Dendritic cell treated with granulocyte-macrophage colony-stimulating factor and Interleukin-4, amounts not matched to agents 40 ng/mL and 50 ng/mL, for 4 days (primary cell): ENCODE results near the gene NHSL2.
A peak's percentile ranks its signal among the peaks of the same experiment; 100 is the strongest.
"Not testable (repeated sequence)": the region's sequence is repeated elsewhere in the genome, so short reads cannot be mapped to it uniquely, and the experiment has no call there.

Experiments
- H3K27ac Mint-ChIP-seq: one replicate; pipeline ENCODE4 v1.8.0; 2022; ENCODE audit warnings: mild to moderate bottlenecking, mixed read lengths
- H3K27me3 Mint-ChIP-seq: one replicate; pipeline ENCODE4 v1.8.0; 2022; ENCODE audit warnings: mild to moderate bottlenecking, mixed read lengths
- H3K36me3 Mint-ChIP-seq: one replicate; pipeline ENCODE4 v1.8.0; 2022; ENCODE audit warnings: low read depth, mixed read lengths
- H3K4me1 Mint-ChIP-seq: one replicate; pipeline ENCODE4 v1.8.0; 2022; ENCODE audit warnings: low read depth, mixed read lengths
- H3K4me3 Mint-ChIP-seq: one replicate; pipeline ENCODE4 v1.8.0; 2022; ENCODE audit warnings: mild to moderate bottlenecking, moderate library complexity, mixed read lengths
- H3K9me3 Mint-ChIP-seq: one replicate; pipeline ENCODE4 v1.8.0; 2022; ENCODE audit warnings: mixed read lengths
- intact Hi-C: fragments of 100-400 bp; cut with micrococcal nuclease; formaldehyde crosslinking; loops from one replicate; pipeline ENCODE4 v1.15.0; 2022

Gene NHSL2

GRCh38 chrX:72159769-72160168 is 249.1 kb downstream of the NHSL2 start:
- Mint-ChIP-seq H3K36me3 (no peaks in the 10 kb centered on the region), H3K27ac (no peak overlapping the region), H3K4me3 (no peak overlapping the region), H3K4me1 (no peaks in the 10 kb centered on the region), H3K27me3 (no peaks in the 10 kb centered on the region), H3K9me3 (no peaks in the 10 kb centered on the region)
- intact Hi-C loops = no loop called here

GRCh38 chrX:72165551-72165950 is 254.9 kb downstream of the NHSL2 start:
- no peaks in the 10 kb centered on the region for H3K36me3 Mint-ChIP-seq
- H3K4me1 Mint-ChIP-seq = no peaks in the 10 kb centered on the region
- no peaks in the 10 kb centered on the region for H3K9me3 Mint-ChIP-seq
- intact Hi-C loops = no loop called here
- no peak overlapping the region for H3K4me3 Mint-ChIP-seq
- no peaks in the 10 kb centered on the region for H3K27me3 Mint-ChIP-seq
- no peak overlapping the region for H3K27ac Mint-ChIP-seq

DNA sequence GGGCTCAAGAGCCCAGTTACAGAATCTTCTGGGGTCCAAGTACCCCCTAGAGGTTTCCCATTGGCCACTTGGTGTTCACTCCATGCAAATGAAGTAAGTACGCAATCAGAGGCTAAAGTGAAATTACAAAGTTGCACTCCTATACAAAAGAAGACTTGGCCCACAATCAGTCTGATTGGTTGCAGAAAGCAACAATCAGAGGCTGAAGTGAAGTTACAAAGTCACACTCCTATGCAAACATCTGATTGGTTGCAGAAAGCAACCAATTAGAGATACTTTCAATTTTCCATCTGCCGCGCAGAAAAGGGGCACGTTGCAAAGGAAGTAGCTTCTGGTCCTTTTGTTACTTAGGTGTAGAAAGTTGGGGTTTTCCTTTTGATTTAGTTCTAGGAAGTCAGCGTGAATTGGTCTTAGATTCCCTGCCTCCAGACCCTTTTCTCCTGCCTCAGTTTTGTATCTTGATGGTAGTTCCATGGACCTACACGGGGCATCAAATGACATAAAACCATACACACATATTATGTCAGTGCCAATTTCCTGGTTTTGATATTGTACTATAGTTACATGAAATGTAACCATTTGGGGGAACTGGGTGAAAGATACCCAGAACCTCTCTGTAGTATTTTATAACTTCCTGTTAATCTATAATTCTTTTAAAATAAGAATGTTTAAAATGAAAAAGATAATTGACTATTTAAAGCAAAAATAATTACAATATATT is 258.5 kb downstream of the NHSL2 start:
- H3K4me3 Mint-ChIP-seq = peak overlapping the region; percentile 45
- no peaks in the 10 kb centered on the region for H3K27me3 Mint-ChIP-seq
- no peak overlapping the region for H3K27ac Mint-ChIP-seq
- H3K9me3 Mint-ChIP-seq = no peaks in the 10 kb centered on the region
- H3K36me3 Mint-ChIP-seq = no peaks in the 10 kb centered on the region
- intact Hi-C loops = no loop called here
- H3K4me1 Mint-ChIP-seq = no peaks in the 10 kb centered on the region

- H3K27ac Mint-ChIP-seq, intact Hi-C loops, H3K4me1 Mint-ChIP-seq, H3K4me3 Mint-ChIP-seq, H3K27me3 Mint-ChIP-seq, H3K9me3 Mint-ChIP-seq, H3K36me3 Mint-ChIP-seq: not testable (repeated sequence)
Measured at GRCh38 chrX:72176289-72176688, 265.6 kb downstream of the NHSL2 start.

GRCh38 chrX:72176981-72177380 is 266.3 kb downstream of the NHSL2 start:
- intact Hi-C loops = no loop called here
- Mint-ChIP-seq H3K27ac (no peak overlapping the region), H3K9me3 (no peaks in the 10 kb centered on the region), H3K36me3 (no peaks in the 10 kb centered on the region), H3K27me3 (no peaks in the 10 kb centered on the region), H3K4me1 (no peaks in the 10 kb centered on the region), H3K4me3 (no peak overlapping the region)

- intact Hi-C loops = loop anchor here (5.0 kb wide), 1 partner anchor 48 kb away; the partner anchor contains the start of gene RTL5
- no peaks in the 10 kb centered on the region for H3K27me3 Mint-ChIP-seq
Measured at GRCh38 chrX:72180539-72180938, 269.9 kb downstream of the NHSL2 start.

GRCh38 chrX:72181178-72182125 is 270.8 kb downstream of the NHSL2 start, which contains the start of gene PIN4:
TSS of gene PIN4 (plus strand) at chrX:72181757. CDS start at chrX:72181786, 29 bp downstream.
- no peak within 1 kb of the TSS for H3K27ac Mint-ChIP-seq
- peaks cover 6% of the 10 kb centered on the region for H3K36me3 Mint-ChIP-seq
- no peak within 1 kb of the TSS for H3K4me3 Mint-ChIP-seq
- H3K9me3 Mint-ChIP-seq = no peaks in the 10 kb centered on the region
- H3K4me1 Mint-ChIP-seq = peaks cover 5% of the 10 kb centered on the region
- H3K27me3 Mint-ChIP-seq = no peaks in the 10 kb centered on the region
- intact Hi-C loops = loop anchor here (5.0 kb wide), 1 partner anchor 49 kb away; the partner anchor contains the start of gene RTL5

More at GRCh38 chrX:72180539-72180938, 269.9 kb downstream of the NHSL2 start:
- peaks cover 6% of the 10 kb centered on the region for H3K36me3 Mint-ChIP-seq
- no peak overlapping the region for H3K27ac Mint-ChIP-seq
- no peaks in the 10 kb centered on the region for H3K9me3 Mint-ChIP-seq
- H3K4me3 Mint-ChIP-seq = no peak overlapping the region
- peaks cover 5% of the 10 kb centered on the region for H3K4me1 Mint-ChIP-seq

GRCh38 chrX:72182924-72183323 is 272.3 kb downstream of the NHSL2 start:
- no peaks in the 10 kb centered on the region for H3K9me3 Mint-ChIP-seq
- no peak overlapping the region for H3K4me3 Mint-ChIP-seq
- H3K27ac Mint-ChIP-seq = no peak overlapping the region
- H3K36me3 Mint-ChIP-seq = peaks cover 6% of the 10 kb centered on the region
- H3K27me3 Mint-ChIP-seq = no peaks in the 10 kb centered on the region
- H3K4me1 Mint-ChIP-seq = peaks cover 5% of the 10 kb centered on the region
- intact Hi-C loops = loop anchor here (5.0 kb wide), 1 partner anchor 51 kb away; the partner anchor contains the start of gene RTL5

DNA sequence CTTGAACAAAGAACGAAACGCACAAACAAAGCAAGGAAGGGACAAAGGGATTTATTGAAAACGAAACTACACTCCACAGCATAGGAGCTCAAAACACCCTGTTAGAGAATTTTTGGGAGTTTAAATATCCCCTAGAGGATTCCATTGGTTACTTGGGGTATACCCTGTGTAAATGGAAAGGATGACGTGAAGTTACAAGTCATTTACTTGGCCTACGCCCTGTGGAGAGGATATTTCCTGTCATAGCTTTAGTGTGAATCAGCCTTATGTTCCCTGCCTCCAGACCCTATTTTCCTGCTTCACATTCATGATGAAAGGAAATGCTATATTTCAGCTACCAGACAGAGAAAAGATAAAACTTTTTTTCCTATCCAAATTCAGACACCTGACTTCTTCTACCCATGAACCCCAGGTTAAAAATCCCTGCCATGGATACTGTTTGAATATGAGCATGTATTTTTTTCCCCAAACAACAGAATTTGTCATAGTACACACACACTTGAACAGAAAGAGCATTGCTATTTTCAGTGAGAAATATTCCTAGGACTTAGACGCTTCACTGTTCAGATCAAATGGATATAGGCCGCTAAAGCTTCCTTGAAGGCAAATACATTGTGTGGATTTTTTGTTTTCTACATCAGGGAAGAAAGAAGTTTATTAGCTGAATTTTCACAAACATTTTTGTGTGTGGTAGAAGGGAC is 291.3 kb downstream of the NHSL2 start:
- Mint-ChIP-seq H3K9me3 (no peaks in the 10 kb centered on the region), H3K27ac (no peak overlapping the region), H3K4me3 (no peak overlapping the region), H3K27me3 (no peaks in the 10 kb centered on the region), H3K36me3 (peaks cover 58% of the 10 kb centered on the region), H3K4me1 (no peaks in the 10 kb centered on the region)
- intact Hi-C loops = no loop called here
